ENCODE data around the gene ZNF358. TPM values are rescaled to one million over a fixed set of nuclear protein-coding genes. Genes with fewer than 3 reads are reported as not detected.

The ZNF358 gene
- total RNA-seq, 5 donors from 2014 or later (not counting 1 experiment from before 2014, with no cell fraction given), result 4.3 to 10.3 (median 8.5) TPM

- POLR2A ChIA-PET, result no interaction called here
- DNase-seq (no peak), ATAC-seq (replicated peaks in 1 of 4) (peak in 2 of 4 experiments; percentile 1 to 14)
- no peak overlapping the region for H3K4me3 ChIP-seq (ENCODE audit: control insufficient read depth in 1 of 2, extremely low read depth in 1 of 2, low read length in 1 of 2)
- no peaks in the 10 kb centered on the region for H3K9me3 ChIP-seq
- Mint-ChIP-seq H3K9me3 (no peaks in the 10 kb centered on the region), H3K27ac (no peak overlapping the region), H3K36me3 (no peaks in the 10 kb centered on the region), H3K4me1 (peaks cover 8 to 11% (median 9%) of the 10 kb centered on the region in 3 donors), H3K27me3 (no peaks in the 10 kb centered on the region), H3K4me3 (no peak overlapping the region)
- CTCF ChIA-PET, result no interaction called here
- no peaks in the 10 kb centered on the region for H3K36me3 ChIP-seq (ENCODE audit: control insufficient read depth in 2 of 2, extremely low read depth in 1 of 2, insufficient read depth in 1 of 2, low read length in 1 of 2)
- WGBS (ENCODE audit: insufficient coverage), result 93% methylated on average over 7 of the region's 9 CpGs
- H3K27me3 ChIP-seq (replicated peaks in 1 of 2; ENCODE audit: control insufficient read depth in 2 of 2, extremely low read depth in 1 of 2, insufficient read depth in 2 of 2, low read length in 1 of 2), result peaks cover 0 to 13% of the 10 kb centered on the region in 2 experiments
- H3K27ac ChIP-seq (ENCODE audit: low read length), result no peak overlapping the region
- H3K4me1 ChIP-seq (ENCODE audit: control insufficient read depth in 1 of 2, extremely low read depth in 1 of 2, insufficient read depth in 2 of 2, low read length in 2 of 2), result peaks cover 2 to 11% of the 10 kb centered on the region in 2 experiments
Measured at GRCh38 chr19:7478843-7479227, 37.1 kb upstream of the ZNF358 start.

GRCh38 chr19:7480222-7480969, 35.5 kb upstream of the ZNF358 start:
- ATAC-seq (replicated peaks in 1 of 4), result no peak
- Mint-ChIP-seq H3K36me3 (no peaks in the 10 kb centered on the region), H3K27me3 (no peaks in the 10 kb centered on the region), H3K9me3 (no peaks in the 10 kb centered on the region), H3K4me3 (no peak overlapping the region), H3K27ac (peak overlapping the region; percentile 31 to 39), H3K4me1 (peaks cover 8 to 12% (median 9%) of the 10 kb centered on the region in 3 donors)
- Histone ChIP-seq H3K27me3 (replicated peaks in 1 of 2; ENCODE audit: control insufficient read depth in 2 of 2, extremely low read depth in 1 of 2, insufficient read depth in 2 of 2, low read length in 1 of 2) (peaks cover 0 to 16% of the 10 kb centered on the region in 2 experiments), H3K36me3 (ENCODE audit: control insufficient read depth in 2 of 2, extremely low read depth in 1 of 2, insufficient read depth in 1 of 2, low read length in 1 of 2) (no peaks in the 10 kb centered on the region), H3K9me3 (no peaks in the 10 kb centered on the region), H3K4me1 (ENCODE audit: control insufficient read depth in 1 of 2, extremely low read depth in 1 of 2, insufficient read depth in 2 of 2, low read length in 2 of 2) (peaks cover 2 to 12% of the 10 kb centered on the region in 2 experiments), H3K4me3 (ENCODE audit: control insufficient read depth in 1 of 2, extremely low read depth in 1 of 2, low read length in 1 of 2) (no peak overlapping the region), H3K27ac (ENCODE audit: low read length) (no peak overlapping the region)
- no peak for DNase-seq
- 71% methylated on average over 4 of the region's 11 CpGs for WGBS (ENCODE audit: insufficient coverage)
- CTCF ChIA-PET, result interaction anchor here in 1 of 2 donors (0.6 kb wide), 1 partner anchor 85 kb away, joined by 4 read pairs; no protein-coding TSS in a partner anchor
- POLR2A ChIA-PET, result interaction anchor here in 1 of 2 donors (0.6 kb wide), 1 partner anchor 1201 kb away, joined by 3 read pairs; no protein-coding TSS in a partner anchor

GRCh38 chr19:7480970-7481255, 35.0 kb upstream of the ZNF358 start:
- Histone ChIP-seq H3K4me3 (ENCODE audit: control insufficient read depth in 1 of 2, extremely low read depth in 1 of 2, low read length in 1 of 2) (no peak overlapping the region), H3K27me3 (replicated peaks in 1 of 2; ENCODE audit: control insufficient read depth in 2 of 2, extremely low read depth in 1 of 2, insufficient read depth in 2 of 2, low read length in 1 of 2) (peaks cover 0 to 16% of the 10 kb centered on the region in 2 experiments), H3K9me3 (no peaks in the 10 kb centered on the region), H3K4me1 (ENCODE audit: control insufficient read depth in 1 of 2, extremely low read depth in 1 of 2, insufficient read depth in 2 of 2, low read length in 2 of 2) (peaks cover 2 to 12% of the 10 kb centered on the region in 2 experiments), H3K27ac (ENCODE audit: low read length) (no peak overlapping the region), H3K36me3 (ENCODE audit: control insufficient read depth in 2 of 2, extremely low read depth in 1 of 2, insufficient read depth in 1 of 2, low read length in 1 of 2) (no peaks in the 10 kb centered on the region)
- Mint-ChIP-seq H3K9me3 (no peaks in the 10 kb centered on the region), H3K36me3 (no peaks in the 10 kb centered on the region), H3K4me1 (peaks cover 8 to 12% (median 9%) of the 10 kb centered on the region in 3 donors), H3K27me3 (no peaks in the 10 kb centered on the region), H3K27ac (no peak overlapping the region), H3K4me3 (no peak overlapping the region)
- 67% methylated on average over 4 of the region's 7 CpGs for WGBS (ENCODE audit: insufficient coverage)
- DNase-seq (no peak), ATAC-seq (replicated peaks in 1 of 4) (no peak)
- CTCF ChIA-PET, result interaction anchor here in 1 of 2 donors (0.5 kb wide), 1 partner anchor 10 kb away, joined by 5 read pairs; no protein-coding TSS in a partner anchor
- POLR2A ChIA-PET, result interaction anchor here in 1 of 2 donors (0.6 kb wide), 1 partner anchor 1202 kb away, joined by 3 read pairs; no protein-coding TSS in a partner anchor

- H3K36me3 Mint-ChIP-seq, result no peaks in the 10 kb centered on the region
- Histone ChIP-seq H3K4me1 (ENCODE audit: control insufficient read depth in 1 of 2, extremely low read depth in 1 of 2, insufficient read depth in 2 of 2, low read length in 2 of 2) (peaks cover 2 to 12% of the 10 kb centered on the region in 2 experiments), H3K36me3 (ENCODE audit: control insufficient read depth in 2 of 2, extremely low read depth in 1 of 2, insufficient read depth in 1 of 2, low read length in 1 of 2) (no peaks in the 10 kb centered on the region), H3K27me3 (replicated peaks in 1 of 2; ENCODE audit: control insufficient read depth in 2 of 2, extremely low read depth in 1 of 2, insufficient read depth in 2 of 2, low read length in 1 of 2) (peaks cover 0 to 16% of the 10 kb centered on the region in 2 experiments), H3K9me3 (no peaks in the 10 kb centered on the region), H3K27ac (ENCODE audit: low read length) (no peak overlapping the region), H3K4me3 (ENCODE audit: control insufficient read depth in 1 of 2, extremely low read depth in 1 of 2, low read length in 1 of 2) (no peak overlapping the region)
- POLR2A ChIA-PET, result no interaction called here
- H3K4me1 Mint-ChIP-seq, result peaks cover 8 to 15% (median 9%) of the 10 kb centered on the region in 3 donors
- DNase-seq (no peak), ATAC-seq (replicated peaks in 1 of 4) (peak in 2 of 4 experiments; percentile 22 to 28)
- H3K9me3 Mint-ChIP-seq, result no peaks in the 10 kb centered on the region
- CTCF ChIA-PET, result no interaction called here
- no peaks in the 10 kb centered on the region for H3K27me3 Mint-ChIP-seq
- H3K4me3 Mint-ChIP-seq, result no peak overlapping the region
- WGBS (ENCODE audit: insufficient coverage), result 53% methylated on average over 30 of the region's 37 CpGs
- no peak overlapping the region for H3K27ac Mint-ChIP-seq
Measured at GRCh38 chr19:7482584-7483439, 33.1 kb upstream of the ZNF358 start.

- Histone ChIP-seq H3K36me3 (ENCODE audit: control insufficient read depth in 2 of 2, extremely low read depth in 1 of 2, insufficient read depth in 1 of 2, low read length in 1 of 2) (no peaks in the 10 kb centered on the region), H3K9me3 (no peaks in the 10 kb centered on the region), H3K4me3 (ENCODE audit: control insufficient read depth in 1 of 2, extremely low read depth in 1 of 2, low read length in 1 of 2) (no peak overlapping the region), H3K4me1 (ENCODE audit: control insufficient read depth in 1 of 2, extremely low read depth in 1 of 2, insufficient read depth in 2 of 2, low read length in 2 of 2) (peaks cover 2 to 19% of the 10 kb centered on the region in 2 experiments), H3K27me3 (replicated peaks in 1 of 2; ENCODE audit: control insufficient read depth in 2 of 2, extremely low read depth in 1 of 2, insufficient read depth in 2 of 2, low read length in 1 of 2) (peaks cover 0 to 16% of the 10 kb centered on the region in 2 experiments), H3K27ac (ENCODE audit: low read length) (no peak overlapping the region)
- WGBS (ENCODE audit: insufficient coverage), result 93% methylated on average over 17 of the region's 17 CpGs
- Mint-ChIP-seq H3K27me3 (no peaks in the 10 kb centered on the region), H3K27ac (peak overlapping the region in 1 of 2 donors; percentile 25), H3K4me3 (no peak overlapping the region), H3K9me3 (no peaks in the 10 kb centered on the region), H3K4me1 (peaks cover 8 to 15% (median 9%) of the 10 kb centered on the region in 3 donors), H3K36me3 (no peaks in the 10 kb centered on the region)
- ChIA-PET POLR2A (no interaction called here), CTCF (no interaction called here)
- no peak for DNase-seq
- no peak for ATAC-seq (replicated peaks in 1 of 4)
Measured at GRCh38 chr19:7483720-7484201, 32.1 kb upstream of the ZNF358 start.

GRCh38 chr19:7486923-7487322, 29.0 kb upstream of the ZNF358 start:
- no peaks in the 10 kb centered on the region for H3K9me3 Mint-ChIP-seq
- DNase-seq, result no peak
- Histone ChIP-seq H3K36me3 (ENCODE audit: control insufficient read depth in 2 of 2, extremely low read depth in 1 of 2, insufficient read depth in 1 of 2, low read length in 1 of 2) (no peaks in the 10 kb centered on the region), H3K27ac (ENCODE audit: low read length) (no peak overlapping the region), H3K4me3 (ENCODE audit: control insufficient read depth in 1 of 2, extremely low read depth in 1 of 2, low read length in 1 of 2) (no peak overlapping the region), H3K27me3 (replicated peaks in 1 of 2; ENCODE audit: control insufficient read depth in 2 of 2, extremely low read depth in 1 of 2, insufficient read depth in 2 of 2, low read length in 1 of 2) (peaks cover 0 to 16% of the 10 kb centered on the region in 2 experiments), H3K4me1 (ENCODE audit: control insufficient read depth in 1 of 2, extremely low read depth in 1 of 2, insufficient read depth in 2 of 2, low read length in 2 of 2) (peaks cover 7 to 27% of the 10 kb centered on the region in 2 experiments), H3K9me3 (no peaks in the 10 kb centered on the region)
- no peak overlapping the region for H3K27ac Mint-ChIP-seq
- H3K4me3 Mint-ChIP-seq, result no peak overlapping the region
- H3K36me3 Mint-ChIP-seq, result no peaks in the 10 kb centered on the region
- H3K27me3 Mint-ChIP-seq, result no peaks in the 10 kb centered on the region
- no peak for ATAC-seq (replicated peaks in 1 of 4)
- peaks cover 16 to 23% (median 18%) of the 10 kb centered on the region in 3 donors for H3K4me1 Mint-ChIP-seq
- 100% methylated on average over 1 of the region's 2 CpGs for WGBS (ENCODE audit: insufficient coverage)
- CTCF ChIA-PET, result no interaction called here
- POLR2A ChIA-PET, result interaction anchor here in 1 of 2 donors (0.6 kb wide), 1 partner anchor 30 kb away, joined by 4 read pairs; no protein-coding TSS in a partner anchor

Data from T-cell (primary cell).